OCI-LY3 (cell line): Measurements from ENCODE around the gene CERS6.

Experiments used
- H2AFZ ChIP-seq: fragments of 200-600, 300-600 bp; shearing (Covaris generic); 2 replicates; pipeline ENCODE4 v1.6.0; 2014; ENCODE audit warnings: antibody characterized with exemption, low read depth, low read length
- H3K27ac ChIP-seq: fragments of 200-600, 300-600 bp; sonication (generic); 2 replicates; pipeline ENCODE4 v1.5.1; 2014; ENCODE audit warnings: mild to moderate bottlenecking, low read length, moderate library complexity, mixed read lengths
- H3K27me3 ChIP-seq: fragments of 200-600, 300-600 bp; sonication (generic); 2 replicates; pipeline ENCODE4 v1.6.1; 2014; ENCODE audit warnings: low read depth, low read length, mixed read lengths
- H3K36me3 ChIP-seq: fragments of 200-600, 300-600 bp; sonication (generic); replicated peaks from 2 replicates; pipeline ENCODE3; 2014; ENCODE audit warnings: low read depth, low read length, mixed read lengths
- H3K4me1 ChIP-seq: fragments of 300-600, 200-600 bp; sonication (generic); 2 replicates; pipeline ENCODE4 v1.6.1; 2014; ENCODE audit warnings: low read length, mixed read lengths
- H3K4me2 ChIP-seq: fragments of 200-600, 300-600 bp; sonication (generic); 2 replicates; pipeline ENCODE4 v1.6.1; 2014; ENCODE audit warnings: low read length, mixed read lengths
- H3K4me3 ChIP-seq: fragments of 300-600, 200-600 bp; sonication (generic); 2 replicates; pipeline ENCODE4 v1.5.1; 2014; ENCODE audit warnings: antibody characterized with exemption, mild to moderate bottlenecking, low read length, moderate library complexity
- H3K79me2 ChIP-seq: fragments of 300-600, 200-600 bp; shearing (Covaris generic); 2 replicates; pipeline ENCODE4 v1.6.1; 2014; ENCODE audit warnings: mild to moderate bottlenecking, low read length, mixed read lengths
- H3K9ac ChIP-seq: fragments of 300-600, 200-600 bp; shearing (Covaris generic); 2 replicates; pipeline ENCODE4 v1.6.0; 2014; ENCODE audit warnings: mild to moderate bottlenecking, low read length, moderate library complexity
- H3K9me3 ChIP-seq: fragments of 200-600, 300-600 bp; shearing (Covaris generic); 2 replicates; pipeline ENCODE4 v1.6.1; 2014; ENCODE audit warnings: low read length, mixed read lengths; ENCODE audit not compliant: insufficient read depth
- H4K20me1 ChIP-seq: fragments of 200-600, 300-600 bp; sonication (generic); 2 replicates; pipeline ENCODE4 v1.6.1; 2016; ENCODE audit warnings: low read length, mixed read lengths; ENCODE audit not compliant: insufficient read depth
- CTCF ChIP-seq: fragments of 200-600, 300-600 bp; sonication (generic); IDR thresholded peaks from 2 replicates; pipeline ENCODE4 v1.5.1; 2014; ENCODE audit warnings: antibody characterized with exemption, low read length, low read depth
- EZH2phosphoT487 ChIP-seq: fragments of 200-600 bp; shearing (Covaris generic); IDR thresholded peaks from 2 replicates; pipeline ENCODE4 v1.6.1; 2018; ENCODE audit warnings: antibody characterized with exemption, mixed run types, low read depth

The CERS6 gene

GRCh38 chr2:168671932-168672331 lies 215.9 kb downstream of the CERS6 start:
- H3K9ac ChIP-seq = no peak overlapping the region
- no peaks in the 10 kb centered on the region for H3K4me1 ChIP-seq
- no peaks in the 10 kb centered on the region for H3K9me3 ChIP-seq
- H3K27ac ChIP-seq = no peak overlapping the region
- H3K4me2 ChIP-seq = no peak overlapping the region
- no peaks in the 10 kb centered on the region for H3K79me2 ChIP-seq
- TF ChIP-seq EZH2phosphoT487 = no peak
- TF ChIP-seq CTCF = no peak
- no peaks in the 10 kb centered on the region for H4K20me1 ChIP-seq
- H3K27me3 ChIP-seq = no peaks in the 10 kb centered on the region
- no peak overlapping the region for H3K4me3 ChIP-seq
- H3K36me3 ChIP-seq = no peaks in the 10 kb centered on the region
- H2AFZ ChIP-seq = no peak overlapping the region

- no peaks in the 10 kb centered on the region for H3K4me1 ChIP-seq
- no peak overlapping the region for H3K9ac ChIP-seq
- TF ChIP-seq CTCF (no peak), EZH2phosphoT487 (no peak)
- H3K36me3 ChIP-seq = no peaks in the 10 kb centered on the region
- no peaks in the 10 kb centered on the region for H3K9me3 ChIP-seq
- no peak overlapping the region for H3K4me3 ChIP-seq
- no peak overlapping the region for H3K27ac ChIP-seq
- no peak overlapping the region for H2AFZ ChIP-seq
- H3K79me2 ChIP-seq = no peaks in the 10 kb centered on the region
- H3K4me2 ChIP-seq = no peak overlapping the region
- no peaks in the 10 kb centered on the region for H4K20me1 ChIP-seq
- H3K27me3 ChIP-seq = no peaks in the 10 kb centered on the region
These were observed 217.5 kb downstream of the CERS6 start for GRCh38 chr2:168673265-168674189.

GRCh38 chr2:168678153-168678853 lies 222.2 kb downstream of the CERS6 start:
- H3K79me2 ChIP-seq = no peaks in the 10 kb centered on the region
- no peak overlapping the region for H3K9ac ChIP-seq
- no peak overlapping the region for H3K4me3 ChIP-seq
- H3K27me3 ChIP-seq = no peaks in the 10 kb centered on the region
- no peaks in the 10 kb centered on the region for H3K4me1 ChIP-seq
- no peaks in the 10 kb centered on the region for H4K20me1 ChIP-seq
- H2AFZ ChIP-seq = no peak overlapping the region
- H3K27ac ChIP-seq = no peak overlapping the region
- H3K4me2 ChIP-seq = no peak overlapping the region
- no peaks in the 10 kb centered on the region for H3K36me3 ChIP-seq
- no peak for TF ChIP-seq EZH2phosphoT487
- no peak for TF ChIP-seq CTCF
- H3K9me3 ChIP-seq = no peaks in the 10 kb centered on the region

GRCh38 chr2:168679081-168679480 lies 223.0 kb downstream of the CERS6 start:
- TF ChIP-seq EZH2phosphoT487 (no peak), CTCF (no peak)
- Histone ChIP-seq H3K9me3 (no peaks in the 10 kb centered on the region), H3K9ac (no peak overlapping the region)

More at GRCh38 chr2:168679081-168679480, 223.0 kb downstream of the CERS6 start:
- Histone ChIP-seq H2AFZ (no peak overlapping the region), H4K20me1 (no peaks in the 10 kb centered on the region), H3K4me1 (no peaks in the 10 kb centered on the region), H3K4me3 (no peak overlapping the region), H3K27me3 (no peaks in the 10 kb centered on the region), H3K27ac (no peak overlapping the region), H3K79me2 (no peaks in the 10 kb centered on the region), H3K4me2 (no peak overlapping the region), H3K36me3 (no peaks in the 10 kb centered on the region)
